Measurements from ENCODE around the gene TMEM218.

GRCh38 chr11:125132596-125132995, 21.2 kb upstream of the TMEM218 start:
- TF ChIP-seq ZNF274 (IDR thresholded peaks at IDR 0.05; ENCODE audit: borderline replicate concordance, extremely low read depth, low read length) = no peak
- no peak for TF ChIP-seq POLR2A (IDR thresholded peaks at IDR 0.05; ENCODE audit: control extremely low read depth in 1 of 2, low read depth in 2 of 2, low read length in 2 of 2)
- no peak for TF ChIP-seq POLR2AphosphoS5 (IDR thresholded peaks at IDR 0.05; ENCODE audit: low read depth, low read length)
- TF ChIP-seq CTCF (IDR thresholded peaks at IDR 0.05; ENCODE audit: control extremely low read depth in 1 of 3, insufficient read depth in 1 of 3, low read depth in 1 of 3, low read length in 3 of 3) = no peak
- no peak for TF ChIP-seq TEAD4 (IDR thresholded peaks at IDR 0.05; ENCODE audit: low read depth, low read length)
- no peak for TF ChIP-seq HDAC2 (IDR thresholded peaks at IDR 0.05; ENCODE audit: borderline replicate concordance in 1 of 2, low read depth in 2 of 2, low read length in 2 of 2)
- no peak for TF ChIP-seq KDM5A (IDR thresholded peaks at IDR 0.05; ENCODE audit: low read length)
- no peak for TF ChIP-seq GTF2F1 (IDR thresholded peaks at IDR 0.05; ENCODE audit: borderline replicate concordance, low read depth, low read length)
- TF ChIP-seq JUND (IDR thresholded peaks at IDR 0.05; ENCODE audit: low read length) = no peak
- TF ChIP-seq BRCA1 (IDR thresholded peaks at IDR 0.05; ENCODE audit: low read depth, low read length) = no peak
- no peak for TF ChIP-seq HDAC6 (IDR thresholded peaks at IDR 0.05; ENCODE audit: low read depth, low read length)
- no peak for TF ChIP-seq MAX (IDR thresholded peaks at IDR 0.05)
- no peak for TF ChIP-seq RAD21 (IDR thresholded peaks at IDR 0.05 in 1 of 2, conservative IDR thresholded peaks at IDR 0.05 in 1 of 2; ENCODE audit: low read depth in 2 of 2, low read length in 2 of 2)
